Progenitor cell of endocrine pancreas (in vitro differentiated cells): ENCODE measurements around the gene RNASE8. TPM values are rescaled to one million over a fixed set of nuclear protein-coding genes. Genes with fewer than 3 reads are reported as not detected.

ENCODE experiments used
- DNase-seq: peaks from one replicate; pipeline ENCODE4 v3.0.0; 2021; ENCODE audit warnings: low spot score; ENCODE audit not compliant: unreplicated experiment
- H3K27ac Mint-ChIP-seq: 2 replicates; pipeline ENCODE4 v1.8.0; 2021; ENCODE audit warnings: mild to moderate bottlenecking, moderate library complexity, mixed read lengths
- H3K27me3 Mint-ChIP-seq: 2 replicates; pipeline ENCODE4 v1.8.0; 2021; ENCODE audit warnings: mixed read lengths
- H3K36me3 Mint-ChIP-seq: 2 replicates; pipeline ENCODE4 v1.8.0; 2022; ENCODE audit warnings: mixed read lengths; ENCODE audit not compliant: insufficient read depth
- H3K4me1 Mint-ChIP-seq: 2 replicates; pipeline ENCODE4 v1.8.0; 2021; ENCODE audit warnings: low read depth, mixed read lengths
- H3K4me3 Mint-ChIP-seq: 2 replicates; pipeline ENCODE4 v1.8.0; 2021; ENCODE audit warnings: low read depth, mild to moderate bottlenecking, moderate library complexity, mixed read lengths
- H3K9me3 Mint-ChIP-seq: 2 replicates; pipeline ENCODE4 v1.8.0; 2021; ENCODE audit warnings: low read depth, mixed read lengths
- total RNA-seq: library from RNA; stranded (reverse); gene quantifications from 2 replicates; pipeline ENCODE4 v1.2.1, GENCODE V29; 2021
- TF ChIP-seq, protein P1 (sequence below): fragments of 200-600 bp; sonication (generic); IDR thresholded peaks from one replicate; pipeline ENCODE4 v1.5.0; 2021; ENCODE audit warnings: antibody characterized with exemption, mild to moderate bottlenecking; ENCODE audit not compliant: unreplicated experiment

Gene RNASE8
- total RNA-seq, 1 donor from 2014 or later, result not detected

DNA sequence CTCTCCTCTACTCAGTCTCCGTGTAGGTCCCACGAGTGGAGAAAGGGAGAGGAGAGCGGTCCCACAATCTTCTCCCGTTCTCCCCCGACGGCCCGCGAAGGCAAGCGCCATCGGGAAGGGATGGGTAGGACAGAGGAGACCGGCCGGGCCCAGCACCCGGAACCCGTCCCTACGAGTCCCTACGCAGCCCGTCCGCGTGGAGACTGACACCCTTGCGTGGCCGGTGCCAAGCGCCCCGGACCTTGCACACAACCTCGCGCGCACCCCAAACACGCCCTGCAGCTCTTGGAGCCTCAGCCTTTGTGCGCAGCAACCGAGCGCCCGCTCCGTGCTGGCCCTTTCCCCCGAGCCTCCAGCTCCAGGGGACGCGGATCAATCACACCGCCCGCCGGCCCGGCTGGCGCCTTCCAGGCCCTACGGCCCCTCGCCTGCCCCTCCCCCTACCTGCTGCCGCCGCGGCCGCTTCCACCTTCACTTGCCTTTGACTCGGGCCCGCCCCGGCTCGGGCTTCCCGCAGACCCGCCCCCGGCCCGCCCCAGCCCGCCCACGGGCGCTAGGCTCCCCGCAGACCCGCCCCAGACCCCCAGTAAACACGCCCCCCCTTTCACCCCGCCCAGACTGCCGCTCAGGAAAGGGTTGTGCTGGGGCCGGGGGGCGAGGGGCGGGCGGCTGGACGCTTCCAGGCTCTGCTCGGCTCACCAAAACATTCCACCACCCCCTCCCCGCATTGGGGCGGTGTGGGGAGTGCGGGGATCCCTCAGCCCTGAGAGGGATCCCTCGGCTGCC, 32.8 kb upstream of the RNASE8 start, which contains the start of gene NDRG2:
NDRG2 (minus strand) TSS at position 477 of the 786 bp plus-strand sequence. CDS start 1,746 bp downstream, outside the sequence.
- peaks cover 24% of the 10 kb centered on the region for H3K4me1 Mint-ChIP-seq
- DNase-seq, result peak; percentile 85
- TF ChIP-seq, protein P1, sequence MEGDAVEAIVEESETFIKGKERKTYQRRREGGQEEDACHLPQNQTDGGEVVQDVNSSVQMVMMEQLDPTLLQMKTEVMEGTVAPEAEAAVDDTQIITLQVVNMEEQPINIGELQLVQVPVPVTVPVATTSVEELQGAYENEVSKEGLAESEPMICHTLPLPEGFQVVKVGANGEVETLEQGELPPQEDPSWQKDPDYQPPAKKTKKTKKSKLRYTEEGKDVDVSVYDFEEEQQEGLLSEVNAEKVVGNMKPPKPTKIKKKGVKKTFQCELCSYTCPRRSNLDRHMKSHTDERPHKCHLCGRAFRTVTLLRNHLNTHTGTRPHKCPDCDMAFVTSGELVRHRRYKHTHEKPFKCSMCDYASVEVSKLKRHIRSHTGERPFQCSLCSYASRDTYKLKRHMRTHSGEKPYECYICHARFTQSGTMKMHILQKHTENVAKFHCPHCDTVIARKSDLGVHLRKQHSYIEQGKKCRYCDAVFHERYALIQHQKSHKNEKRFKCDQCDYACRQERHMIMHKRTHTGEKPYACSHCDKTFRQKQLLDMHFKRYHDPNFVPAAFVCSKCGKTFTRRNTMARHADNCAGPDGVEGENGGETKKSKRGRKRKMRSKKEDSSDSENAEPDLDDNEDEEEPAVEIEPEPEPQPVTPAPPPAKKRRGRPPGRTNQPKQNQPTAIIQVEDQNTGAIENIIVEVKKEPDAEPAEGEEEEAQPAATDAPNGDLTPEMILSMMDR, result no peak
- H3K27me3 Mint-ChIP-seq, result peaks cover 9% of the 10 kb centered on the region
- H3K4me3 Mint-ChIP-seq, result peak within 1 kb of the TSS; percentile 86
- H3K9me3 Mint-ChIP-seq, result no peaks in the 10 kb centered on the region
- H3K27ac Mint-ChIP-seq, result peak within 1 kb of the TSS; percentile 94
- H3K36me3 Mint-ChIP-seq, result peaks cover 2% of the 10 kb centered on the region

DNA sequence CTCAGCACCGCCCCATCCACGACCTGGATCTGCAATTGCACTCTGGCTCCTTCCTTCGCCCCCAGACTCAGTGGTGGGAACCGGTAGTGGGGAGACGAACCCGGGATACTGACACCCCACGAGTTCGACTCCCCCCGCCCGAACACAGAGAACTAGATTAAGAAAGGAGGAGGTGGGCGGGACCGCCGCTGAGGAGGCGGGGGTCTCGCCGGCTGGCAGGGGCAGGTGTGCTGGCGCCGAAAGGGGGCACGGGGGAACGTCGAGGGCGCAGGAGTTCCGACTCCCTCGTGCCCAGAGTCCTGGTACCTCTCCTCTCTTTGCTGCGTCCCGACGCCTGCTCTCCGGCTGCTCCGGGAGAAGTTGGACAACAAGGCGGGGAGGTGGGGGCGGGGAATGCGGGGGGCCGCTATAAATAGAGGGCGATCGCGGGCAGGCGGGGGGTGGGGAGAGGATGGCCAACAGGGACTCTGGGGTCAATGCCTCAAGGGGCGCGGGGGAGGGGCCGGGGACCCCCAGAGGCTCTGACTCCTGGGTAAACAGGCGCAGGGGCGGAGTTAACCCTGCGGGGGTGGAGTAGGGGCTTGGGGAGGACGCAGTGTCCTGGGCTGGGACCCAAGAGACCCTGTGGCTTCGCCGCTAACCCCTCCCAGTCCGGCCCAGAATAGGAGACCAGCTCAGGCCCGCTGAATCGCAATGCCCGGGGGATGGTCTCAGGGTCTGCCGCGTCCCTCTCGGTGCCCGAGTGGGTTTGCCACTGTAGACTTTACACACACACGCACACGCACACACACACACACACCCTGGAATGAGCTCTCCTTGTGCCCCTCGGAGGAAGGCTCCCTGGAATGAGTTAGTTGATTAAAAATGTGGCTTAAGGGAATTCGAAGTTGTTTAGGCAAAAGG, 32.0 kb upstream of the RNASE8 start:
- peaks cover 9% of the 10 kb centered on the region for H3K27me3 Mint-ChIP-seq
- H3K9me3 Mint-ChIP-seq, result no peaks in the 10 kb centered on the region
- peaks cover 24% of the 10 kb centered on the region for H3K4me1 Mint-ChIP-seq
- H3K36me3 Mint-ChIP-seq, result peaks cover 2% of the 10 kb centered on the region
- peak overlapping the region; percentile 86 for H3K4me3 Mint-ChIP-seq
- DNase-seq, result peak; percentile 38
- TF ChIP-seq, protein P1, result no peak
- H3K27ac Mint-ChIP-seq, result peak overlapping the region; percentile 94

DNA sequence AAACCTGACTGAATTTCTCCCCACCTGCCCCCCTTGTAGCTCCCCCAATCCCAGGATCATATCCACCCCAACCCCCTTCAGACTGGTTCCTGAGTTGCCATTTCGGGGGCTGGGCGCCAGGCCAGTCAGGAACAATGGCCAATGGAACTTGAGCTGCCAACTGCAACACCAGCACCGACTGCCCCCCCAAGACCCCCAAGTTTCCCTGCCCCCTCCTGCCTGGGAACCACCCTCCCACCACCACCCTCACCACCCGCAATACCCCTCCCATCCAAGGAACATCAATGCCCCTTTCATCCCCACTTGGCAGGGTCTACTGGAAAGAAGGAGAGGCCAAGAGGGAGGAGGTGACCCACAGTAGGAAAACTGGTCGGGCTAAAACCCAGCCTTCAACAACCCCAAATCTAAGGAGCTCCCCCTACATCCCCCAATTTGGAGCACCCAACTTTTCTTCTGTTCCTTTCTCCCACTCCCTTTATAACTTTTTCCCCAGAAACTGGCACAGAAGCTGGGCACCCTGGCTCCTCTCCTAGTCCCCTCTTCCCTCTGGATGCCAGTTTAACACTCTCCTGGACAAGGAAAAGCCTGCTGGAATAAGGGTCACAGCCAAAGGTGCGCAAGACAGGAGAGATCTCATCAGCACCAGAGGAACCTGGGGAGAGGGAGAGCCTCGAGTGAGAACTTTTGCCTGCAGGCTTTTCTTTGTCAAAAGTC, 31.2 kb upstream of the RNASE8 start:
- Mint-ChIP-seq H3K27me3 (peaks cover 9% of the 10 kb centered on the region), H3K27ac (no peak overlapping the region), H3K9me3 (no peaks in the 10 kb centered on the region), H3K4me1 (peaks cover 24% of the 10 kb centered on the region), H3K36me3 (peaks cover under 1% of the 10 kb centered on the region), H3K4me3 (peak overlapping the region; percentile 86)
- DNase-seq, result no peak
- TF ChIP-seq, protein P1, result no peak

DNA sequence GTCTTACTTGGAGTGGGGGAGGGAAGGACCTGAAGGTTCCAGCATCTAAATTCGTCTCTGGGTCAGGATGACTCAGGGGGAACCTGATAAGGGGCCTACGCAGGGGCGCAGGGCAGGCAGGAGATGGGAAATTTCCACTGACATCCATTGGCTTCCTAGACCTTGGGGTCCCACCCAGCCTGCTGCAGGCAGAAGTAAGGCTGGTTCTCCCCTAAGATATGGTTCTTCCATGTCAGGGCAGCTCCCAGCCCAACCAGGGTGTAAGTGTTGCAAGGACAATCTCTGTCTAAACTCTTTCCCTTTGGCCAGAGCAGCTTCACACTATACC, 30.7 kb upstream of the RNASE8 start:
- DNase-seq, result no peak
- no peaks in the 10 kb centered on the region for H3K9me3 Mint-ChIP-seq
- peak overlapping the region; percentile 31 for H3K4me3 Mint-ChIP-seq
- H3K27ac Mint-ChIP-seq, result no peak overlapping the region
- H3K36me3 Mint-ChIP-seq, result no peaks in the 10 kb centered on the region
- TF ChIP-seq, protein P1, result no peak
- H3K4me1 Mint-ChIP-seq, result peaks cover 24% of the 10 kb centered on the region
- H3K27me3 Mint-ChIP-seq, result peaks cover 14% of the 10 kb centered on the region

DNA sequence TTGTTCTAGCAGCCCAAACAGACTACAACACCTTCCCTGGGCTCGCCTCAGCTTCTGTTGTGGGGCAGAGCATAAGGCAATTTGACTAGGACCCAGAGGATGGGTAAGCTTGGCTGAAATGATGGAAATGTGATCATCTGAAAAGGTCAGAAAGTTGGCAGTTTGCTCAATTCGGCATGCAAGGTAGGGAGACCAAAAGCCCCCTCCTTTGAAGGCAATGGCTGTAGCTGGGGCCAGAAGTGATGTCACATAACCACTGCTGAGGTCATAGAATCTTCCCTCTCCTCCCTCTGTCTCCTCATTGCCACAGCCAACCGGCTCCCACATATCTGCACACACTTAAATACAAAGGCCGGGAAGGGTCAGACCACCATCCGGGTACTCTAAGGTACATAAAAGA, 27.7 kb upstream of the RNASE8 start, which contains the start of gene TPPP2:
TPPP2 (plus strand) TSS at position 301 of the 400 bp plus-strand sequence. CDS start 365 bp downstream, outside the sequence.
- H3K27me3 Mint-ChIP-seq, result peaks cover 15% of the 10 kb centered on the region
- H3K36me3 Mint-ChIP-seq, result no peaks in the 10 kb centered on the region
- TF ChIP-seq, protein P1, result no peak
- H3K4me3 Mint-ChIP-seq, result no peak within 1 kb of the TSS
- H3K4me1 Mint-ChIP-seq, result peaks cover 10% of the 10 kb centered on the region
- H3K9me3 Mint-ChIP-seq, result no peaks in the 10 kb centered on the region
- DNase-seq, result no peak
- no peak within 1 kb of the TSS for H3K27ac Mint-ChIP-seq
